Fibroblast of skin of left biceps (primary cell): ENCODE measurements around the gene MT1A.
"Not testable (repeated sequence)": the region's sequence is repeated elsewhere in the genome, so short reads cannot be mapped to it uniquely, and the experiment has no call there.

Experiments
- DNase-seq, 2 experiments: peaks; one replicate each; pipeline ENCODE4 v3.0.0-alpha.2; 2013; ENCODE audit warnings: low read depth in 2 of 2

The MT1A gene

DNA sequence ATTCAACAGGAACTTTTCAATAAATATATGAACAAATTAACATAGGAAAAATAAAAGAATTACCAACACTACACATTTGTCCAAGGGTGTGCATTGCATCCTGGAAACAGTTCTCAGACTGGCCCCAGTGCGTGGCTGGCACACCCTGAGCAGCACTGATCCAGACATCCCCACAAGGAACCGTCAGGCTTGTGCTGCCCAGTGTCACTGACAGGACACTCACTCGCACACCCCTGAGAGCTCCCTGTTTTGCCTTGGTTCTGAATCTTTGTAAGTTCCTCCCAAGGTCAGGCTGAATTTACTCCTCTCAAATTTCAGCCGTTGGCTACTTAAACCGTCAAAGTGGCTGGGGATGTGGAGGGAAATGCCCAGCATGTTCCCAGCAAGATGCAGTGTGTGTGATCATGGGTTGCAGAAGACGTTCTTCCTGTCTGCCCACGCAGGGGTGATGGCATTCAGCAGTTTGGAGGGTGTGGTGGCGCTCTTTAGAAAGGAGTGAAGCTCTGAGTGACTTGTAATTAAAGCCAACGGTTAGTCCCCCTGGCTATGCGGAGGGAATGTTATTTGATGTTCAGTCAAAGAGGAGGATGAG is 28.4 kb upstream of the MT1A start:
- no peak for DNase-seq

DNA sequence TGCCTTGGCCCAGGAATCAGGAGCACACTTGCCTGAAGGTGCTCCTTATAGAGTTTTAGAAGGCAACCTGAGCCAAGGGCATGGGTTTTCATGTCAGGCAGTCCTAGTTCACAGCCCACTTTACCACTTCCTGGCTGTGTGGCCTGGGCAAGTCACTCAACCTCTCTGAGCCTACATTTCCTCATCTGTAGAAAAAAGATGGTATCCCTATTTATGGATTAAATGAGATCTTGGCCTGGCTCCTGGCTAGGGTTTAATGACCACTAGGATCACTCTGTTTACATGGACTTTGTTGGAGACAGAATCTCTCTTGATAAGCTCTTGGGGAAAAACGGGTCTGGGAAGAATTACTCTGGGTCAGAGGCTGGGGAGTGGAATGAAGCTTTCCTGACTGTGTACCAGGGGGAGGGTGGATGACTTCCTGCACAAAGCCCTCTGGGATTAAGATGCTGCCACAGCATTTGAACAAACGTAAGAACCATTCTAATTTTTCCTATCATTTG is 27.8 kb upstream of the MT1A start:
- no peak for DNase-seq

DNA sequence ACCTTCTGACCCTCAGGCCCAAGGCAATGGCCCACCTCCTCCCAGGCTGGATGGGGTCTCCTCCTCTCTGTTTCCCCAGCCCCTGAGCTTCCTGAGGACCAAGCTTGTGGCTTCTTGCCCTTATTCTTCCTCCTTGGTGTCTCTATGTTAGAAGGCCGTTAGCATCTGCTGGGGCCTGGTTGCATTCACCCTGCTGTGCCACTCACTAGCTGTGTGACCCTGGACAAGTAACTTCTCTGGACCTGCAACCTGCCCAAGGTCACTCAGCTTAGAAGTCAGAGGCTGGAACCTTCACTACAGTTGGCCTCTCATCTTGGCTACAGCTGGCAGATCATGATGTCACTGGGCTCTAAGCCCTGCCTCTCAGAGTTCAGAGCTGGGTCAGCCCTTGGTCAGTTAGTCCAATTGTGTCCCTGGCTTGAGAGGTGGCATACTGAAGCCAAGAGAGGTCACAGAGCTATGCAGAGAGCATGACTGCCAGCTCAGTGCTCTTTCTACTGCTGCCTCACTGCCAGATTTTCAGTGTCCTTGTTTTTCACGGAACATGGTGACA is 27.1 kb upstream of the MT1A start:
- no peak for DNase-seq

DNA sequence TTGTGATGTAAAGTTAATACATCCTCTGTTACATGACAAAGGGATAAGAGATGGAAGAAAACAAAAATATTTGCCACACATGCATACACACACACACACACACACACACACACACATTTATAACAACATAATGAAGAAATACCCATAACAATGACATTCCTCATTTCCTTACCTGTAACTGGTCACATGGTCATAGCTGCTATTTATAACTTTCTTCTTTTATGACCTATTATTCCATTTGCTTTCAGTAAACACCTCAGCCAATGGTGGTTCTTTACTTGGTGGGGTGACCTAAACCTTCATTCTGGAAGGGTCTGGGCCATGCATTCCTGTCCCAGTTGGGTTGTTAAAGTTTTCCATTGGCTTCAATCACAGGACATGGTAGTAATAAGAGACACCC is 24.8 kb upstream of the MT1A start:
- DNase-seq, result no peak

DNA sequence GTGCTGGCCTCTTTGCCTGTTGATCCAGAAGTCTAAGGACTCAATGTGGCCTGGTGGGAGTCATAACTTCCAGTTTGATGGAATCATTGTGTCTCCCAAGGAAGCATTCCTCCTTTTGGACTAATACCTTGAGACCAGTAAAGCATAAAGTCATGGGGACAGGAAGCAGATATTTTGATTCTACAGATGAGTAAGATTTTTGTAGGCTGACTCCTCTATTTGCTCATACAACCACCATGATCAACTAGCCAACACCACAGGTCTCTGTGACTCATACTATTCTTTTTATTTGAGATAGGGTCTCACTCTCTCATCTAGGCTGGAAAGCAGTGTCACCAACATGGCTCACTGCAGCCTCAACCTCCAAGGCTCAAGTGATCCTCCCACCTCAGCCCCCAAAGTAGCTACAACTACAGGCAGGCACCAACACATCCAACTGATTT is 23.9 kb upstream of the MT1A start:
- no peak for DNase-seq

DNA sequence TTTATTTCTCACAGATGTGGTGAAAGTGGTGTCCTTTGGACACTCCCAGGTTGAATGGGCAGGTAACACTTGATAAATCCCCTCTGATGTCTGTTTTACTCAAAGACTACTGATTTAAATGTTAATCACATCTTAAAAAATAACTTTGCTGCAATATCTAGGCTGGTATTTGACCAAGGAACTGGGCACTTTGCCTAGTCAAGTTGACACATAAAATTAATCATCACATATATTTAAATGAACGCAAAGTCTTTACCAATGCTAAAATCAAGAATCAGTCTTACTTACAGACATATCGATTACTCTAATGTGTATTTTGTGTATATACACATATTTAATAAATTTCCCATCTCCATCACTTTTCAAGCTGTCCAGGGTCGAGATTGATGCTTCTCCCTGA is 23.1 kb upstream of the MT1A start:
- no peak for DNase-seq

DNA sequence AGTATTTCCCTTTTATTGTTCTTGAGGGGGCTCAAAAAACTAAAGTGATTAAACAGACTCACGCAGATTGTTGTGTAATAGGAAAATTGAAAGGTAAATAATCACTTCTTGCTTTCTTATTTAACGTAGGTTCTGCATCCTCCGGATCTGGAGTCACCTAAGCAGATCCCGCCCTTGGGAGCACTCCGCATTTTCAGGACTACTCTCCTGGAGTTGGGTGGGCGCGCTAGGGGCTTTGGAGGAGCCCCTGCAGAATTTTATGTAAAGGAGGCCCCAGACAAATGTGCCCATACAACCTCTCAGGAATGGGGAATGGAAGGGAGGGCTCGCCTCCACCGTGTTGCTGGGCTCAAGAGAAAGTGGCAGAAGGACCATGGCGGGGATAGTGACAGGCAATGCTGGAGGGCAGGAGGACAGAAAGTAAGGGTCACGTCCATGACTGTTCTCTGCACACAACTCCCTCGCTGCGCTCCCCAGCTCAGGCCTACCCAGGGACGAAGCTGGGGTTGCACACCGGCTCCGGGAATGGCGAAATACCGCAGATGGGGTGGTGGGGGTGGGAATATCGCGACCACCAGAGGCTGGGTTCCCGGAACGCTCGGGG is 21.8 kb upstream of the MT1A start:
- DNase-seq, result no peak

DNA sequence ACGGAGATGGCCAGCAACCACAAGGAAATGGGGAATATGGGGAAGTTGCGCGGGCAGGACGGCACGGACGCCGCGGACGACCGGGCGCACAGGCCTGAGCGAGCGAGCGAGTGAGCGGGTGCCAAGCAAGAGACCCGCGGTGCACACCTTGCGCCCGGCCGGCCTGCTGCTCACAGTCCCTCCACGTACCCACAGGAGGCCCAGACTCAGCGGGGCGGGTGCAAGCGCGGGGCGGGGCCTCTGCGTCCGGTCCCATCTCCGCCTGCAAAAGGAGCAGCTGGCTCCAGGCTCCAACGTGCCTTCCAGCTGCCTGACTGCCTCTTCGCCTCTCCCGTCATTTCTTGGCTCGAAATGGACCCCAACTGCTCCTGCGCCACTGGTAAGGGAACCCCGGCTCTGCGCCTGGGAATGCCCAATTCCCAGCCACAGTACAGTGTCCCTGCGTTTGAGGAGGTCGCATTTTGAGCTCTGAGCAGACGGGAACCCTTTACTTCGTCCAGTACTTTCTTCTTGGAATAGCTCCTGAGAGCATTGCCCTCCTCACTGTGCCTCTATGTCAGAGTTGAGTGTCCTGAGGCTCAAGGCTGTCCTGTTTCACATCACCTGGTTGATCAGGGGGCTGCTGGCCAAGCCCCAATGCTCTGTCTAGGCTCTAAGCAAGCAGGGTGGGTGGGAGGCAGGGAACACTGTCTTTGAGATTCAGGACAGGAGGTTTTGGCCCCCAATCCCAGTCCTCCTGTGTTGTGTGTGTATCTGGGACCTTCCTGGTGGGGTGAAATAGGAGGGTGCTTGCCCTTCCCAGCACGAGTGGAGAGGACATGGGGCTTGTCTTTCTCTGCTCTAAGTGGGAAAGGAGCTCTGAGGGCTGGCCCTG is 21.0 kb upstream of the MT1A start:
- DNase-seq, result no peak

DNA sequence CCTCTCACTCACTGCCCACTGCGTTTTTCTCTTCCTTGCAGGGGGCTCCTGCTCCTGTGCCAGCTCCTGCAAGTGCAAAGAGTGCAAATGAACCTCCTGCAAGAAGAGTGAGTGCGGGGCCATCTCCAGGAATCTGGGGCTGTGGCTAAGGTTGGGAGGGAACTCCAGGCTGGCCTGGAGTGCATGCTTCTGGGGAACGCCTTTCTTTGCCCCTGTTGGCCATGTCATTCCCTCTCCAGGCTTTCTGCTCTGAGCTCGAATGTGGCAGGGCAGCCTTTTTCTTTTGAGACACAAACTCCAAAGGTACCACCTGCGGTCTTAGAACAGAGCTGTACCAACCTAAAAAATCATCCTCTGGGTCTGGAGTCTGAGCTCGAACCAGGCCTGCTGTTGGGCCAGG is 20.3 kb upstream of the MT1A start:
- DNase-seq, result no peak

DNA sequence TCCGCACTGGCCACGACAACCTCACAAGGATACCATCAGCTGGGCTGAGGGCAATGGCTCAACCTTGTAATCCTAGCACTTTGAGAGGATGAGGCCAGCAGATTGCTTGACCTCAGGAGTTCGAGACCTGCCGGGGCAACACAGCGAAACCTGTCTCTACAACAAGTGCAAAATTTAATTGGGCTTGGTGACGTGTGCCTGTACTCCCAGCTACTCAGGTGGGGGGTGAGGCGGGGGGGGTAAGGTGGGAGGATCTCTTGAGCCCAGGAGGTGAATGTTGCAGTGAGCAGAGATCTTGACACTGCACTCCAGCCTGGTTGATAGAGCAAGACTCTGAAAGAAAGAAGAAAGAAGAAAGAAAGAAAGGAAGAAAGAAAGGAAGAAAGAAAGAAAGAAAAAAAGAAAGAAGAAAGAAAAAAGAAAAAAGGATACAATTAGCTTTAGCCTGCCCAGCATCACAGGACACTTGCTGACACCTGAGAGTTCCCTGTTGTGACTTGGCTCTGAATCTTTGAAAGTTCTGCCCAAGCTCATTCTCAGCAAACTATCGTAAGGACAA is 18.0 kb upstream of the MT1A start:
- no peak for DNase-seq

DNA sequence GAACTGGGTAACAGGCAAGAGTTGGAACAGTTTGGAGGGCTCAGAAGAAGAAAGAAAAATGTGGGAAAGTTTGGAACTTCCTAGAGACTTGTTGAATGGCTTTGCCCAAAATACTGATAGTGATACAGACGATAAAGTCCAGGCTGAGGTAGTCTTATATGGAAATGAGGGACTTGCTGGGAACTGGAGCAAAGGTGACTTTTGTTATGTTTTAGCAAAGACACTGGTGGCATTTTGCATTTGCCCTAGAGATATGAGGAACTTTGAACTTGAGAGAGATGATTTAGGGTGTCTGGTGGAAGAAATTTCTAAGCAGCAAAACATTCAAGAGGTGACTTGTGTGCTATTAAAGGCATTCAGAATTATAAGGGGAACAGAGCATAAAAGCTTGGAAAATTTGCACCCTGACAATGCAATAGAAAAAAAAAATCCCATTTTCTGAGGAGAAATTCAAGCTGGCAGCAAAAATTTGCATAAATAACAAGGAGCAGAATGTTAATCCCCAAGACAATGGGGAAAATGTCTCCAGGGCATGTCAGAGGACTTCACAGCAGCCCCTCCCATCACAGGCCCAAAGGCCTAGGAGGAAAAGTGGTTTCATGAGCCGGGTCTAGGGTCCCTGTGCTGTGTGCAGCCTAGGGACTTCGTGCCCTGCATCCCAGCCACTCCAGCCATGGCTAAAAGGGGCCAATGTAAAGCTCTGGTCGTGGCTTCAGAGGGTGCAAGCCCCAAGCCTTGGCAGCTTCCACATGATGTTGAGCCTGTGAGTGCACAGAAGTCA is 16.6 kb upstream of the MT1A start:
- not testable (repeated sequence) for DNase-seq

DNA sequence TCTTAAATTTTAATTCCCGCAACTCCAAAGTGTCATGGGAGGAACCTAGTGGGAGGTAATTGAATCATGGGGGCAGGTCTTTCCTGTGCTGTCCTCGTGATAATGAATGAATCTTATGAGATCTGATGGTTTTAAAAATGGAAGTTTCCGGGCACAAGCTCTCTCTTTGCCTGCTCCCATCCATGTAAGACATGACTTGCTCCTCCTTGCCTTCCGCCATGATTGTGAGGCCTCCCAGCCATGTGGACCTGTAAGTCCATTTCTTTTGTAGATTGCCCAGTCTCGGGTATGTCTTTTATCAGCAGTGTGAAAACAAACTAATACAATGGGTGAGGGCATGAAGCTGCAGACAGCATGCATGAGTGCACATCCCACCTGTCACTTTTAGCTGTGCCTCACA is 15.3 kb upstream of the MT1A start:
- not testable (repeated sequence) for DNase-seq

DNA sequence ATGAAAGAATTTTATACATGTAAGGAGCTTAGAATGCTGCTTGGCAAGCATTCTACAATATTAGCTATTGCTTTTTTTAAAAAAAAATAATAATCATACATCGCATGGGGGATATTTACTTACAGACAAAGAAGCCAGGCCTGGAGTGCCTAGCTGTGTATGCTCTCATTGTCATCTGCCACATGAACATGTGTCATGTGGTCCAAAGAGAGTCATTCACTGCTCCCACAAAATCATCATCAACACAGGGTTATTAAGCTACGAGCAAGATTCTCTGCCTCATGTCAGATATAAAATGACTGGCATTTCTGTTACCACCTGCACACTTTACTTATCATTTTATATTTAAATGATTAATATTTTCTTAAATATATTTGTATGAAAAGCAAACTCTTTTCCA is 14.8 kb upstream of the MT1A start:
- DNase-seq, result no peak

DNA sequence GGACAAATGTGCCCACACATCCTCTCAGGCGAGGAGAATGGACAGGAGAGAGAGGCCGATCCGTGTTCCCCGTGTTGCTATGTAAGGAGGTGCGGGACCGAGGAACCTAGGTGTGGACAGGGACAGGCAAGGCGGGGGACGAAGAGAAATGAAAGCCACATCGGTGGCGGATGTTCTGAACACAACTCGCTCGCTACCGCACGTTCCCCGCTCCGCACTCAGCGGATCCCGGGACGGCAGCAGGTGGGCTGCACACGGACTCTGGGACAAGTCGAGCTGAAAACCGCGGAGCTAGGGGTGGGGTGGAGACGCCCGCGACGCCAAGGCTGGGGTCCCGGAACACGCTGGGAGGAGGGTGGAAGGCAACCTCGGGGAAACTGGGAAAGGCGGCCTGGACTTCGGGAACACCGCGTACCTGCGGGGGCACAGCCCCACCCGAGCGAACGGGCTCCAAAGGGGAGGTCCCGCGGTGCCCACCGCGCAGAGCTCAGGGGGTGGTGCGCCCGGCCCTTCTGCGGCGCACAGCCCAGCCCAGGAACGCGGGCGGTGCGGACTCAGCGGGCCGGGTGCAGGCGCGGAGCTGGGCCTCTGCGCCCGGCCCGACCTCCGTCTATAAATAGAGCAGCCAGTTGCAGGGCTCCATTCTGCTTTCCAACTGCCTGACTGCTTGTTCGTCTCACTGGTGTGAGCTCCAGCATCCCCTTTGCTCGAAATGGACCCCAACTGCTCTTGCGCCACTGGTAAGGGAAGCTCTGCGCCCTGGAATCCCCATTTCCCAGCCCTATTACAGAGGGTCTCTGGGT is 13.1 kb upstream of the MT1A start, which contains the start of gene MT1E:
MT1E (plus strand) TSS at position 642 of the 803 bp plus-strand sequence; CDS start at position 713, 71 bp downstream.
- DNase-seq, result peak; percentile 50 to 58

DNA sequence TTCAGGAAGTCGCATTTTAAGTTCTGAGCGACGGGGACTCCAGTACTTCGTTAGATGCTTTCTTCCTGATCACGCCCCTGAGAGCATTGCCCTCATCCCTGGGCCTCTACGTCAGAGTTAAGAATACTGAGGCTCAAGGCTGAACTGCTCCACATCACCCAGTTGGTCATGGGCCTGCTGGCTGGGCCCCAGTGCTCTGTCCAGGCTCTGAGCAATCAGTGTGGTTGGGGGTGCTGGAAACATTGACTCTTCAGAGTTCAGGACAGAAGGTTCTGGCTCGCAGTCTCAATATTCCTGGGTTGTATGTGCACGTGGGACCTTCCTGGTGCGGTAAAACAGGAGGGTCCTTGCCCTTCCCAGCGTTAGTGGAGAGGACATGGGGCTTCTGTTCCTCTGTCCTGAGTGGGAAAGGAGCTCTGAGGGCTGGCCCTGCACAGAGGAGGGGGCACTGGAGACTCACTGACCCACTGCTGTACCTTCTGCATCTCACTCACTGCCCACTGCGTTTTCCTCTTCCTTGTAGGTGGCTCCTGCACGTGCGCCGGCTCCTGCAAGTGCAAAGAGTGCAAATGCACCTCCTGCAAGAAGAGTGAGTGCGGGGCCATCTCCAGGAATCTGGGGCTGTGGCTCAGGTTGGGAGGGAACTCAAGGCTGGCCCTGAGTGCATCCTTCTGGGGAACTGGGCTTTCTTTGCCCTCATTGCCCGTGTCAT is 12.4 kb upstream of the MT1A start:
- DNase-seq, result no peak

DNA sequence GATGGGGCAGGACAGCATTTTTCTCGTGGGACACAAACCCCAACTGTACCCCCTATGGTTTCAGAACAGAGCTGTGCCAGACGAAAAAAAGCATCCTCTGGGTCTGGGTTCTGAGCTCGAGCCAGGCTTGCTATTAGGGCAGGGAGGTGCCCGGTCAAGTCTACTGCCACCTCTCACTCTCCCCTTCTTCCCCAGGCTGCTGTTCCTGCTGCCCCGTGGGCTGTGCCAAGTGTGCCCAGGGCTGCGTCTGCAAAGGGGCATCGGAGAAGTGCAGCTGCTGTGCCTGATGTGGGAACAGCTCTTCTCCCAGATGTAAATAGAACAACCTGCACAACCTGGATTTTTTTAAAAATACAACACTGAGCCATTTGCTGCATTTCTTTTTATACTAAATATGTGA is 11.8 kb upstream of the MT1A start:
- no peak for DNase-seq

DNA sequence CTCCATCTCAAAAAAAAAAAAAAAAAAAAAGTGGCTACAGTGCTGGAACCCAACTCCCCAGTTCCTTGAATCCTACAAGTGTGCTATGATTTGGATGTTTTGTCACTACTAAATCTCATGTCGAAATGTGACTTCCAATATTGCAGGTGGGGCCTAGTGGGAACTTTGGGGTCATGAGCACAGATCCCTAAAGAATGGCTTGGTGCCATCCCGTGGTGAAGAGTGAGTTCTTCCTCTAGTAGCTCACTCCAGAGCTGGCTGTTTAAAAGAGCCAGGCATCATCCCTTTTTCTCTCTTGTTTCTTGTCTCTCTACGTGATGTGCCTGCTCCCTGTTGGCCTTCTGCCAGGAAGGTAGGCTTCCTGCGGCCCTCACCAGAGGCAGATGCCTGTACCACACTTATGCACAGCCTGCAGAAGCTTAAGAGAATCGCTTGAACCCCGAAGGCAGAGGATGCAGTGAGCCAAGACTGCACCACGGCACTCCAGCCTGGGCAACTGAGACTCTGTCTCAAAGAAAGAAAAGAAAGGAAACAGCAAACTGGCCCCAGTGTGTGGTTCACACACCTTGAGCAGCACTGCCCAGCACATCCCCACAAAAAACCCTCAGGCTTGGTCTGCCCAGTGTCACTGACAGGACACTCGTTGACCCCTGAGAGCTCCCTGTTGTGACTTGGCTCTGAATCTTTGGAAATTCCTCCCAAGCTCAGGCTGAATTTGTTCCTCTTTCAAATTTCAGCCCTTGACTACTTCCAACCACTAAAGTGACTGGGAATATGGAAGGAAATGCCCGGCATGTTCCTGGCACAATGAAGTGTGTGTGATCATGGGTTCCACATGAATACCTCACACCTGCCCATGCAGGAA is 9.7 kb upstream of the MT1A start:
- no peak for DNase-seq

DNA sequence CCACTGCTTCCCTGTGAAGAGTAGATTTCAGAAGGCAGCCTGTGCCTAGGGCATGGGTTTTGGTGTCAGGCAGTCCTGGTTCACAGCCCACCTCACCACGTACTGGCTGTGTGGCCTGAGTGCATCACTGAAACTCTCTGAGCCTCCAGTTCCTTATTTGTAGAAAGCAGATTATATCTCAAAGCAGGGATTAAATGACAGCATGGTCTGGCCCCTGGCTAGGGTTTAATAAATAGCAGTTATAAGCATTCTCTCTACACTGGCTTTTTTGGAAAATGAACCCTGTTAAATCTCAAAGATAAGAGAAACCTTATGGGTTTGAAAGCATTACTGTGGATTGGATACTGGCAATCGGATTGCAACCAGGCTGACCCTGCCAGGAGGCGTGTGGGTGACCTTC is 8.9 kb upstream of the MT1A start:
- no peak for DNase-seq

DNA sequence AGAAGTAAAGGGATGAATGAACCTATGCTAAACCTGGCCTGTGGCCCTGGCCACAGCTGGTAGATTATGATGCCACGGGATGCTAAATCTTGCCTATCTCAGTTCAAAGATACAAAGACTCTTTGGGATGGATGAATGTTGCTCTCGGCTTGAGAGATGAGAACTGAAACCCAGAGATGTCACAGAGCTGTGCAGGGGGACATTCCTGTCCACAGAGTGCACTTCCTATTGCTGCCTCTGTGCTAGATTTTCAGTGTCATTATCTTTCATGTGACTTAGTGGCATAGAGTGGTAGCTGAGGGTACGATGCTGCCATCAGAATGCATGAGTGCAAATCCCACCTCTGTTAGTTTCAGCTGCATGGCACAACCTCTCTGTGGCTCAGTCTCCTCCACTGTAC is 8.3 kb upstream of the MT1A start:
- no peak for DNase-seq
